Breast epithelium (tissue), 4 donors: ENCODE results near the gene KCNMB2. TPM values are rescaled to one million over a fixed set of nuclear protein-coding genes. Genes with fewer than 3 reads are reported as not detected.

ENCODE experiments used
- DNase-seq, 2 donors: peaks; one replicate each; pipeline ENCODE4 v3.0.0-alpha.2; 2019; ENCODE audit warnings: low spot score in 2 of 2
- H3K27ac ChIP-seq, 2 donors: fragments of 200-600 bp; sonication (generic) in 1 of 2; one replicate each; pipeline ENCODE4 v1.5.1; 2016 to 2019; ENCODE audit warnings: mild to moderate bottlenecking in 1 of 2
- H3K27me3 ChIP-seq, 2 donors: fragments of 200-600 bp; sonication (generic) in 1 of 2; one replicate each; pipeline versions ENCODE4 v1.5.1 to v1.6.0; 2017 to 2019; ENCODE audit warnings: control low read depth in 1 of 2, mild to moderate bottlenecking in 1 of 2
- H3K36me3 ChIP-seq: fragments of 200-600 bp; one replicate; pipeline ENCODE4 v1.5.1; 2019
- H3K4me1 ChIP-seq, 2 donors: fragments of 200-600 bp; sonication (generic); one replicate each; pipeline ENCODE4 v1.5.1; 2016 to 2019; ENCODE audit warnings: control low read depth in 1 of 2
- H3K4me3 ChIP-seq, 3 donors: fragments of 200-600 bp; sonication (generic); 1 replicate in 2 of 3; 2 replicates in 1 of 3; pipeline ENCODE4 v1.5.1; 2016 to 2019; ENCODE audit warnings: mild to moderate bottlenecking in 3 of 3, moderate library complexity in 2 of 3
- H3K9me3 ChIP-seq, 2 donors: fragments of 200-600 bp; sonication (generic) in 1 of 2; one replicate each; pipeline ENCODE4 v1.5.1; 2016 to 2019; ENCODE audit warnings: control low read depth in 1 of 2
- CTCF ChIP-seq, 3 donors: fragments of 450-650 bp; IDR thresholded peaks; one replicate each; pipeline ENCODE4 v1.5.1; 2016 to 2017; ENCODE audit warnings: antibody characterized with exemption in 3 of 3, mild to moderate bottlenecking in 3 of 3, moderate library complexity in 3 of 3
- POLR2A ChIP-seq: fragments of 450-650 bp; IDR thresholded peaks from one replicate; pipeline ENCODE4 v1.6.1; 2016; ENCODE audit warnings: antibody characterized with exemption, mild to moderate bottlenecking, moderate library complexity
- POLR2AphosphoS5 ChIP-seq, 3 donors: sonication (generic); formaldehyde crosslinking; IDR thresholded peaks; one replicate each; pipeline ENCODE4 v1.6.1; 2017; ENCODE audit warnings: antibody characterized with exemption in 3 of 3
- intact Hi-C: fragments of 100-400 bp; cut with DNase I; formaldehyde crosslinking; loops from one replicate; pipeline ENCODE4 v1.15.1; 2023; ENCODE audit warnings: low total_unique reads
- total RNA-seq, 3 donors: library from RNA; depleted of rRNA; stranded (reverse); fragments of >200 nt; gene quantifications; one replicate each; pipeline ENCODE4 v1.1.0, GENCODE V29; 2016

Gene KCNMB2
- total RNA-seq, 3 donors from 2014 or later: 0.59 TPM; not detected in 2

- no peak for DNase-seq
Observed at GRCh38 chr3:178519701-178520100, 16.5 kb upstream of the KCNMB2 start.

DNA sequence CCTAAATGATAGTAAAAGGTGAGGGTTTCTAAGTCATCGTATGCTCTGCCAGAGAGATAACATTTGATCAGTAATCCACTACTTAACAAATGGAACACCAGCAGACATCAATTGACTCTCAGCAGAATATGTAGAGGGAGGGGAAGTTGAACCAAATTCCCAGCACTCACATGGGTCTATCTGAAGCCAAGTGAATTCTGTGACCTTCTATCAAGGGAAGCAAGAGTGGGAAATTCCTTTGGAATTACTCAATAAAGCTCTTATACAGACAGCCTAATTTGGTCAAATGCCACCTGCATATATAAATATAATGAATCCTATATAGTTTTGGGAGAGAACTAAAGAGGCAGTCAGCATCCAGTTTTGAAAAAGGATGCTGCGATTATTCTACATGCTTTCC, 15.8 kb upstream of the KCNMB2 start:
- H3K36me3 ChIP-seq: no peaks in the 10 kb centered on the region
- H3K9me3 ChIP-seq: no peaks in the 10 kb centered on the region
- no peak for DNase-seq
- intact Hi-C loops: no loop called here
- H3K27me3 ChIP-seq: no peaks in the 10 kb centered on the region
- no peak overlapping the region for H3K4me3 ChIP-seq
- TF ChIP-seq POLR2A (no peak), POLR2AphosphoS5 (IDR thresholded peaks at IDR 0.05) (no peak), CTCF (IDR thresholded peaks at IDR 0.05) (no peak)
- no peaks in the 10 kb centered on the region for H3K4me1 ChIP-seq
- H3K27ac ChIP-seq: no peak overlapping the region

More at GRCh38 chr3:178519701-178520100, 16.5 kb upstream of the KCNMB2 start:
- TF ChIP-seq POLR2AphosphoS5 (IDR thresholded peaks at IDR 0.05) (no peak), POLR2A (no peak), CTCF (IDR thresholded peaks at IDR 0.05) (no peak)
- Histone ChIP-seq H3K9me3 (no peaks in the 10 kb centered on the region), H3K4me3 (no peak overlapping the region), H3K27me3 (no peaks in the 10 kb centered on the region), H3K36me3 (no peaks in the 10 kb centered on the region), H3K4me1 (no peaks in the 10 kb centered on the region), H3K27ac (no peak overlapping the region)
- intact Hi-C loops: loop anchor here (10.0 kb wide), 1 partner anchor 155 kb away; no protein-coding TSS in a partner anchor

- no peak for DNase-seq
- TF ChIP-seq POLR2A (no peak), CTCF (IDR thresholded peaks at IDR 0.05) (no peak), POLR2AphosphoS5 (IDR thresholded peaks at IDR 0.05) (no peak)
- Histone ChIP-seq H3K4me1 (no peaks in the 10 kb centered on the region), H3K27me3 (no peaks in the 10 kb centered on the region), H3K9me3 (no peaks in the 10 kb centered on the region), H3K4me3 (no peak overlapping the region), H3K27ac (no peak overlapping the region), H3K36me3 (no peaks in the 10 kb centered on the region)
- intact Hi-C loops: no loop called here
Observed at GRCh38 chr3:178522200-178523052, 13.8 kb upstream of the KCNMB2 start.

DNA sequence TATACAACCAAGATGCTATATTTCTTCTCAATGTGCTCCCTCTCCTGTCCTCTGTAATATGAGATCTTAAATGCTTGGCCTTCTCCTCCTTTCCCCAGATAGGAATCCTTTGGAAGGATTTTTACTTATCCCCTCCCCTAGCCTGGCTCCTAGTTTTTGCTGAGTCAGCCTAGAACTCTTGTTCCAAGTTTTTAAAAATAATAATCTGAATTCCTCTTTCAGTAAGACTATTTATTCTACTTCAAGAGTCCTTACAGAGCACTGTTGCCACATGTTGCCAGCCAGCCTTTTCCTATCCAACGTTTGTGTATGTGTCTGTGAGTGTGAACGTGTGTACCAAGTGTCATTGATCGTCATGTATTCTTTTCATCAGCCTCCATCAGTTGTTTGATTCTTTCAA, 11.0 kb upstream of the KCNMB2 start:
- no peak for DNase-seq
- no peak overlapping the region for H3K27ac ChIP-seq
- TF ChIP-seq CTCF (IDR thresholded peaks at IDR 0.05): no peak
- TF ChIP-seq POLR2AphosphoS5 (IDR thresholded peaks at IDR 0.05): no peak
- no peak for TF ChIP-seq POLR2A
- no peaks in the 10 kb centered on the region for H3K27me3 ChIP-seq
- no peaks in the 10 kb centered on the region for H3K36me3 ChIP-seq
- H3K4me3 ChIP-seq: no peak overlapping the region
- no peaks in the 10 kb centered on the region for H3K9me3 ChIP-seq
- H3K4me1 ChIP-seq: no peaks in the 10 kb centered on the region
- intact Hi-C loops: no loop called here

- Histone ChIP-seq H3K4me1 (no peaks in the 10 kb centered on the region), H3K27ac (no peak overlapping the region), H3K27me3 (no peaks in the 10 kb centered on the region), H3K36me3 (no peaks in the 10 kb centered on the region), H3K4me3 (no peak overlapping the region), H3K9me3 (no peaks in the 10 kb centered on the region)
- DNase-seq: no peak
- intact Hi-C loops: no loop called here
- TF ChIP-seq POLR2A (no peak), POLR2AphosphoS5 (IDR thresholded peaks at IDR 0.05) (no peak), CTCF (IDR thresholded peaks at IDR 0.05) (no peak)
Observed at GRCh38 chr3:178526291-178526690, 9.9 kb upstream of the KCNMB2 start.
